Thyroid gland (tissue), 4 donors: ENCODE results near the gene HOXB9.

Experiments used
- CTCF ChIP-seq, 6 experiments: fragments of 200-600 bp in 3 of 6; fragments of 450-650 bp in 3 of 6; sonication (generic) in 3 of 6; IDR thresholded peaks; one replicate each; pipeline ENCODE4 v1.5.1; 2016 to 2019; ENCODE audit warnings: antibody characterized with exemption in 6 of 6, mild to moderate bottlenecking in 2 of 6, inconsistent platforms in 1 of 6, moderate library complexity in 1 of 6
- POLR2A ChIP-seq, 2 donors: fragments of 450-650 bp; IDR thresholded peaks; one replicate each; pipeline ENCODE4 v1.6.1; 2017; ENCODE audit warnings: antibody characterized with exemption in 2 of 2, mild to moderate bottlenecking in 2 of 2, moderate library complexity in 1 of 2

- peak; percentile 53 to 92 (median 82) for TF ChIP-seq CTCF (IDR thresholded peaks at IDR 0.05)
- TF ChIP-seq POLR2A (IDR thresholded peaks at IDR 0.05), result no peak
Observed at GRCh38 chr17:48671697-48672171, 45.6 kb upstream of the HOXB9 start.
